ENCODE results near the gene PTPRM.
A peak's percentile ranks its signal among the peaks of the same experiment; 100 is the strongest.

The PTPRM gene

GRCh38 chr18:8357320-8357719 lies 790.2 kb downstream of the PTPRM start:
- DNase-seq, result no peak

- no peak for DNase-seq
Measured at GRCh38 chr18:8358033-8358765, 791.1 kb downstream of the PTPRM start.

DNA sequence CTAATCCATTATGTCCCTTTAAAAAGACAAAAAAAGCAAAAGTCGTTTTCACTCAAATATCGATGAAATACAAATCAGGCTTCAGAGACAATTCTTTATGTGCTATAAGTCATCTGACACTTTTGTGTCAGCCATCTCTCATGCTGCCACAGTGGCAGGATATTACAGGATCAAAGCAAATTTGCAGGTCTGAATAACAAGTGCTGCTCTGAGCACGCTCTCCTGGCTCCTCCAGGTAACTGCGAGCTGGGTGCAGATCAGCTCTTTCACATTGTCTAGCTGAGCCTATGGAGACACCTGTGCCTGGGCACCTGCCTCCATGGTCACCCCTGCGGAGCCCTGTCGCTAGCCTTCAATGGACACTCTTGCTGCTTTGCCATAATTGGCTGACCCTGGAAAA lies 792.0 kb downstream of the PTPRM start:
- DNase-seq, result peak; percentile 16

DNA sequence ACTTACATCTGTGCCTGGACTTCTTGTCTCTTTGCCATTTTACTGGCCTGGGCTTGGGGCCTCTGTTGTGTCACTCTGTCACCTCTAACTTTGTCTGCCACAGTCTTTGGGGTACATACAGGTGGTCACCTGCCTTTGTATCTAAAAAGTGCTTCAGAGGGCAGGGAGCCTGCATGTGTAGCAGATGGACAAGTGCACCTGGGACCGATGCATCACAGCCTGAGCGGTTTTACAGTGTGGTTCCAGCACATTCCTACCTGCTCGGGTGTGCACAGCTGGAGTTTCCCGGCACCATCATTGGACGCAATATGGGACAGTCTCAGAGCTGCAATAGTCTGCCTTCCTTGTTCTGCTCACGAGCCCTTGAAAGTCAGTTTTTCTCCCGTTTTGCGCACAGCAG lies 792.4 kb downstream of the PTPRM start:
- no peak for DNase-seq

GRCh38 chr18:8361941-8362471 lies 794.9 kb downstream of the PTPRM start:
- DNase-seq, result no peak

DNA sequence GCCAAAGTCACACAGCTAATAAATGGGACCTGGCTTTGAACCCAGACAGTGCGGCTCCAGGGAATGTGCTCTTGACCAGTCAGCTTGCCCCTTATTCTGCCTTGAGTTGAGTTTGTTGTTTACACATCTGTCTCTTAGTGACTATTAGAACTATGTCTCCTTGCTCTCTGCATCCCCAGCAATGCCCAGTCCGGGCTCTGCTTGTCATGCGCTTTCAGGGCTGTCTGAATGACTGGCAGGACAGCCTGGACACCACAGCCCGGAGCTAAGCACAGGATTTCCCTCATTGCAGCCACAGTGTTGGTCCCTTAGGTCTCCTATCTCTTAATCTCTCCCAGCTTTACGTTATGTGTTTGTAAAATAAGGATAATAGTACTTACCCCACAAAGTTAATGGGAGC lies 795.7 kb downstream of the PTPRM start:
- DNase-seq, result no peak

DNA sequence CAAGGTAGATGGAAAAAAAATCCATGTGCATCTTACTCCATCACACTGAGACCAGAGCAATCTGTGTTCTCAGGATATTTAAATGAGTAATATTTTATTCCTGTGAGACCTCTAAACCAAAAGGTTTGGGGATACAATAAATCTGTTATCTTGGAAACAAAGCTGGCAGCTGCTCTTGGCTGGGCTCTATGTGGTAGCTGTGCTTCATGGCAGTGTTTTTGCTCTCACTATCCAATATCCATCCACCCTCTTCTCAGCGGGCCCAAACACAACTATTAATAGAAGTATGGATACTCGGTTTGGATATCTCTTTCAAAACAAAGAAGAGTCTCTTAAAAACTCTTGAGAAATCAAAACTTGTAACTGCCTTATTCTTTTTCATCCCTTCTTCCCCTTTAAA lies 797.3 kb downstream of the PTPRM start:
- no peak for DNase-seq

DNA sequence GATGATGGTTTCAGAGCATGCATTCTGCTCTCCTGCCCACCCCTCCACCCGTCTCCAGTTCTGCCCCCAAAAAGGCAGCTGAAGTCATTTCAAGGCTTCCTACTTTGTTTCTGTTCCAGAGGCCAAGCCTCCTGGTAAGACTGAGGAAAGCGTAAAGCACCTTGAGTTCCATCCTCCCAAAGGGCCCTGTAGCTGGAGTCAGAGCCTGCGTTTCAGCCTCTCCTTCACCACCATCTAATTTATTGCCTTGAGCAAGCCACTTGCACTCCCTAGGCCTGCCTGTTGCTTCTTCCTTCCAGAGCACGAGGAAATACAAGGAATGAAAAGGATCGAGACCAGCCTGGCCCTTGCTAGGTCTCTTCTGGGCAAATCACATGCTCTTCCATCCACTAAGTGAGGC lies 797.9 kb downstream of the PTPRM start:
- no peak for DNase-seq

DNA sequence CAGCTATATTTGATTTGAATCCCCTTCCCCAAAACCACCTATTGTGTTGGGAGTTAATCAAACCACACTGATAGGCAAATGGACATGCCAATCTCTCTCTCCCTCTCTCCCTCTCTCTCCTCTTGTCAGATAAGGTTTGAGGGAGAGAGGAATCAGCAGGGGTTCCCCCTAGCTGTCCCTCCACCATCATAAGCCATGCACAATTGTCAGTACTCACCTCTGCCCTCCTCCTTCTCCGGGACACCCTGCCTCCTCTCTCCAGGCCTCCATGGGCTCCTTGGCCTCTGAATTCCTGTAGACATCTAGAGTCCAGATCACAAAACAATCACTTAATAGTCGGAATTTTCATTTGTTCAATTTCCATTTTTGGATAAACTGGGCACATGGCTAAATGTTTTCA lies 798.4 kb downstream of the PTPRM start:
- DNase-seq, result no peak

DNA sequence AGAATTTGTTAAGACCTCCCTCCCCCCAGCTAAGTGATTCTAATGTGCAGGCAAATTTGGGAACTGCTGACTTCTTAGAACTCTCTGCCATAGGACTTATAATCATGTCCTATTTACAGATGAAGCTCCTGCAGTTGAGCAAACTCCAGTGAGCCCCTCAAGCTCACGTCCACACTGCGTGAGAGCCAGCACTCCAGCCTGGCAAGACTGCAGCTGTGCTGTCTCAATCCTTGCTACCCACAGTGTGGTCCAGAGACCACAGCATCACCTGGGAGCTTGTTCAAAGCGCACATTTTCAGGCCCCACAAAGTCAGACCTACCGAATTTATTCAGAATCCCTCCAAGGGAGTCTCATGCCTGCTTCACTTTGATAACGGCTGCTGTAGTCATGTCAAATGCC lies 799.0 kb downstream of the PTPRM start:
- DNase-seq, result no peak

DNA sequence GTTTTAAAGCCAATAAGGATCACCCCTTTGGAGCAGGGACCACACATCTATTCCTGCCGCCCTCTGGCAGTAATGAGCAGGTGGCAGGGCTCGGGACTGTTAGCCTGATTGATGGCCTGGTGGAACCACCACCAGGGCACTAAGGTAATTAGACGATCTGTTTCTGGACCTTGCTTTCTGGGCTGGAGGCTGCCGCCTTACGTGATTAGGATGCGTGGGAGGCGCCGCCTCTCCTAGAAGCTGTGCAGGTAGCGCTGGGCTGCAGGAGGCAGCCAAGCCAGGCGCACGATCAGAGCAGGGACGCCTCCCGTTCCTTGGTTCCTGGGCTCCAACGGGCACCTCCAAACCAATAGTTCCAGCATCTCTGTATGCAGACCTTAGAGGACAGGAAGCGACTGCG lies 799.5 kb downstream of the PTPRM start:
- no peak for DNase-seq

GRCh38 chr18:8367217-8367988 lies 800.3 kb downstream of the PTPRM start:
- DNase-seq, result peak; percentile 51

- no peak for DNase-seq
Measured at GRCh38 chr18:8368512-8369217, 801.5 kb downstream of the PTPRM start.

- DNase-seq, result no peak
Measured at GRCh38 chr18:8373486-8373885, 806.4 kb downstream of the PTPRM start.

DNA sequence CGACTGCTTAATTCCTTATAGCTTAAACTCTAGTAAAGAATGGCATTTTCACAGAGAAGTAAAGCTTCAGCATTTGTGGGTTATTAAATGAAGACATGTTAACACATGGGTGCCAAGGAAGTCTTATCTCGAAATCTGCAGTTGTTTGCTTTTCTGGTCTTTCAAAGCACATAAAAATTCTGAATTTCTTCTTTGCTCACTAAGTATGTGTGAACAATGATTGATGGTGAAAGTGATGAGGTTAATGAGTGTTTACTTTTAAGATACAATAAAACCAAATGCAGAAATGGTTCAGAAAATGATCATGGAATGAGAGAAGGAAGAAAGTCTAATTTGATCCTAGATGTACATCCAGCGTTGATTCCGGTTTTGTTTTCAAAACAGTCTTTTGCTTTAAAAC lies 807.6 kb downstream of the PTPRM start:
- no peak for DNase-seq

GRCh38 chr18:8375249-8375648 lies 808.1 kb downstream of the PTPRM start:
- DNase-seq, result no peak

- DNase-seq, result no peak
Measured at GRCh38 chr18:8376113-8376512, 809.0 kb downstream of the PTPRM start.

DNA sequence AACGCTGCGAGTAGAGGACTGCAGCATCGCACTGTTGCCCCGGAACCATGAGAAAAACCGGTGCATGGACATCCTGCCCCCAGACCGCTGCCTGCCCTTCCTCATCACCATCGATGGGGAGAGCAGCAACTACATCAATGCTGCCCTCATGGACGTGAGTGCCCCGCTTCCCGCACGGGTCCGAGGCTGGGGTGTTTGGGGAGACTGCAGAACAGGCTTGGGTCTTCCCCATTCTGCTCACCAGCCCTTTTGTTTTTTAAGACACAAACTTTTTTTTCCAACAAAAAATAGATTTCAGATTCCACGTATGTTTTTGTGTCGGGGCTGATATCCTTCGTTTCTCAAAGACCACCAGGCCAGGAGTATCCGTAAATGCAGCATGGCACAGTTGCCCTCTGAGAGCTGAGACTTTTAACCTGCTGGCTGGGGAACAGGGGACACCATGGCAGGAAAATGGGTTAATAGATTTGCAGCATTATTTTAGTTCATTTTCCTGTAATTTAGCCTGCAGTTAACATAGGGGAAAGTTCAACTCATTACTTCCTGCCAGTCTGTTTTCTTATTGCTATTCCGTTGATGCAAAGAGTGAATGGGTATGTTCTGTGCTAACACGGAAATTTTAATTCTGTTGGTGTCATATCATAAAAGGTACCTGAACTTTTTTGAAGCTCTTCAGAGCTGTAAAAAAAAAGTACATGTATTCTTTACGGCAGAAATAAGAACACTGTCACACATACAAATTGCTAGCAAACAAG lies 812.2 kb downstream of the PTPRM start:
- DNase-seq, result no peak

DNA sequence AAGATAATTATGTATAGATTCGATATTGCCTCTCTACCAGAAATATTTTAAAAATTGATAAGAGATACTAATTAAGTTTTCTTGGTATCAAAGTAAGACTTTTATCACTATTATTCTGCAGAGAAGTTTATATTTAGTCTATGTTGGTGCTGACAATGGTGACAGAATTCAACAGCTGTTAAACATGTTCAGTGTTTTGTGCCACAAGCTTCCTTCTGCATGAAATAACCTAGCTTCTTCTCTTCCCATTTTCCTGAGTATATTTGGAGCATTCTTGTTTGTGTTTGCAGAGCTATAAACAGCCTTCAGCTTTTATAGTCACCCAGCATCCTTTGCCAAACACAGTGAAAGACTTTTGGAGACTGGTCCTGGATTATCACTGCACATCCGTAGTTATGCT lies 812.9 kb downstream of the PTPRM start:
- DNase-seq, result no peak

DNA sequence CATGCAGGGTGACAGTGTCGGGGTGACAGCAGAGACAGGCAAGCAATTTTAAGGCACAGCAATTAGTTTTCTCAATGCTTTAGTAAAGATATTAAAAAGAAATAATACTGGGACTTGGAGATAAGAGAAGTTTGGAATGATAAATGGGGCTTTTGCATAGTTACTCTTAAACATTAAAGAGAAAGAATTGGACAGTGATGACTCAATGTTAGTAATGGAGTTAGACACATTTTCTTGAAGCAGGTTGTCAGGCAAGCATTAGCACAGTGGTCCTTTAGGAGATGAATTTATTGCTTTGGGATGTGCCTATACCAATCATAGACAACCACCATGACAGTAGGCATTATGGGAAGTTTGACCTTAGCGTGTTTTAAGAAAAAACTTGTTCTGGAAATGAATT lies 813.8 kb downstream of the PTPRM start:
- no peak for DNase-seq

- no peak for DNase-seq
Measured at GRCh38 chr18:8381821-8382459, 814.8 kb downstream of the PTPRM start.

DNA sequence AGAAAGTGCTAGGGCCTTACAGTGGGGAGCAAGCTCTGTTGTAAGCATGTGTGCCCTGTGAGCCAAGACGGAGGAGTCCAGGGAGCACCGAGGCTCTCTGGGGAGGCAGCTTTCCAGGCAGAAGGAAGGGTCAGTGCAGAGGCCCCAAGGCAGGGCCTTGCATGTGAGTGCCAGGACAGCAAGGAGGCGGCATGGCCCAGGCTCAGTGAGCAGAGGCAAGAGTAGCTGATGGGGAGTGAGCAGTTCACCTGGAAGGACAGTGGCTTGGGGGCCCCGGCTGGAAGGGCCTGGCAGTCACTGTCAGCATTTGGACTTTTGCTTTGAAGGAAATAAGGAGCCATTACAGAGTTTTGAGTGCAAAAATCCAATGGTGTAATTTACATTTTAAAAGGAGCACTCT lies 818.3 kb downstream of the PTPRM start:
- DNase-seq, result no peak

All from DMS153 (cell line).